Transverse colon (tissue), 3 donors: Measurements from ENCODE around the gene RAB3IL1.

Source experiments
- EP300 ChIP-seq: sonication (generic); formaldehyde crosslinking; IDR thresholded peaks from one replicate; pipeline ENCODE4 v1.6.1; 2017; ENCODE audit warnings: antibody characterized with exemption, low read depth
- POLR2A ChIP-seq: fragments of 450-650 bp; IDR thresholded peaks from one replicate; pipeline ENCODE4 v1.6.1; 2016; ENCODE audit warnings: antibody characterized with exemption, mild to moderate bottlenecking, moderate library complexity
- TF ChIP-seq, protein P1 (sequence below), 5 experiments: fragments of 200-600 bp in 3 of 5; fragments of 450-650 bp in 2 of 5; sonication (generic) in 3 of 5; IDR thresholded peaks; 1 replicate in 2 of 5; 2 replicates in 3 of 5; pipeline ENCODE4 v1.5.1; 2016 to 2017; ENCODE audit warnings: antibody characterized with exemption in 5 of 5, inconsistent platforms in 3 of 5, mild to moderate bottlenecking in 2 of 5, moderate library complexity in 1 of 5

DNA sequence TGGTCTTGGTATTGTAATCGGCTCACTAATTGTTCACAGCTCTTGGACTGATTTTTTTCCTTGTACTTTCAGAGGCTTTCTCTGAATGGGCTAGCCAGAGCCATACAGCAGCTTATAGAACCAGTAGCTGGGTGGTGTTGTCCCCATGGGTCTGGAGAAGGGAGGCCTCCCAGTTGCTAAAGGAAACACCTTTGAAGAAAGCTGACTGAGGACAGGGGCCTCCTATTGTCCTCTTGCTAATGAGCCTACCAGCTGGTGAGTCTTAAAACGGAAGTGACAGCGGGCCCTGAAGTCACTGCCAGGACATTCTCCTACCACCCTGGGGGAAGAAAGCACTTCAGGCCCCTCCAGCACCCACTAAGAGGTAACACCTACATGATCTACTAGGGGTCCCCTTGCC lies 36.0 kb downstream of the RAB3IL1 start:
- TF ChIP-seq POLR2A = no peak
- TF ChIP-seq, protein P1, sequence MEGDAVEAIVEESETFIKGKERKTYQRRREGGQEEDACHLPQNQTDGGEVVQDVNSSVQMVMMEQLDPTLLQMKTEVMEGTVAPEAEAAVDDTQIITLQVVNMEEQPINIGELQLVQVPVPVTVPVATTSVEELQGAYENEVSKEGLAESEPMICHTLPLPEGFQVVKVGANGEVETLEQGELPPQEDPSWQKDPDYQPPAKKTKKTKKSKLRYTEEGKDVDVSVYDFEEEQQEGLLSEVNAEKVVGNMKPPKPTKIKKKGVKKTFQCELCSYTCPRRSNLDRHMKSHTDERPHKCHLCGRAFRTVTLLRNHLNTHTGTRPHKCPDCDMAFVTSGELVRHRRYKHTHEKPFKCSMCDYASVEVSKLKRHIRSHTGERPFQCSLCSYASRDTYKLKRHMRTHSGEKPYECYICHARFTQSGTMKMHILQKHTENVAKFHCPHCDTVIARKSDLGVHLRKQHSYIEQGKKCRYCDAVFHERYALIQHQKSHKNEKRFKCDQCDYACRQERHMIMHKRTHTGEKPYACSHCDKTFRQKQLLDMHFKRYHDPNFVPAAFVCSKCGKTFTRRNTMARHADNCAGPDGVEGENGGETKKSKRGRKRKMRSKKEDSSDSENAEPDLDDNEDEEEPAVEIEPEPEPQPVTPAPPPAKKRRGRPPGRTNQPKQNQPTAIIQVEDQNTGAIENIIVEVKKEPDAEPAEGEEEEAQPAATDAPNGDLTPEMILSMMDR (IDR thresholded peaks at IDR 0.05) = no peak
- no peak for TF ChIP-seq EP300
